Measurements from ENCODE around the gene PDGFA. TPM values are rescaled to one million over a fixed set of nuclear protein-coding genes. Genes with fewer than 3 reads are reported as not detected.
A peak's percentile ranks its signal among the peaks of the same experiment; 100 is the strongest.

PDGFA gene
- total RNA-seq, 2 donors from 2014 or later = 10.0 to 16.0 TPM

DNA sequence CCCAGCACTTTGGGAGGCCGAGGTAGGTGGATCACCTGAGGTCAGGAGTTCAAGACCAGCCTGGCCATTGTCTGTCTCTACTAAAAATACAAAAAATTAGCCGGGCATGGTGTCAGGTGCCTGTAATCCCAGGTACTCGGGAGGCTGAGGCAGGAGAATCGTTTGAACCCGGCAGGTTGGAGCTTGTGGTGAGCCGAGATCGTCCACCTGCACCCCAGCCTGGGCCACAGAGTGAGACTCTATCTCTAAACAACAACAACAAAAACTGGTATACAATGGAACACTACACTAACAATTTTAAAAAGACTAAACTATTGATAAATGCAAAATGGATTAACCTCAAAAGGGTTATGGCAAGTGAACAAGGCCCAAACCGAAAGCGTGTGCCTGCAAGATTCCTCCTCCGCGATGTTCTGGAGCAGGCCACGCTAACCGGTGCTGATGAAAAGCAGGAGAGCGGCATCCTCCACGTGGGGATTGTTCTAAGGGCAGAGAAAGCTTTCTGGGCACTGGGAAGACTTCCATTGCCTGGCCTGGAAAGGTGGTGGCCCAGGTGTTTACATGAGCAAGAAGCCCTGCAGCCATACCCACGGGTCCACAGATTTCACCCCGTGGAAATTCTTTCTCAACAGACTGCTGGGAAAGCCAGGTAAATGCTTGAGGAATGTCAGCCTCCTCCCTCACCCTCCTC lies 53.8 kb downstream of the PDGFA start:
- Mint-ChIP-seq H3K27ac (no peak overlapping the region), H3K9me3 (peaks cover 16 to 17% of the 10 kb centered on the region in 2 donors), H3K27me3 (ENCODE audit: low read depth) (no peaks in the 10 kb centered on the region), H3K4me1 (ENCODE audit: low read depth) (peaks cover 8% of the 10 kb centered on the region), H3K4me3 (no peak overlapping the region), H3K36me3 (ENCODE audit: insufficient read depth in 2 of 2) (peaks cover 2 to 4% of the 10 kb centered on the region in 2 donors)
- ATAC-seq (replicated peaks in 1 of 2) (no peak), DNase-seq (no peak)

DNA sequence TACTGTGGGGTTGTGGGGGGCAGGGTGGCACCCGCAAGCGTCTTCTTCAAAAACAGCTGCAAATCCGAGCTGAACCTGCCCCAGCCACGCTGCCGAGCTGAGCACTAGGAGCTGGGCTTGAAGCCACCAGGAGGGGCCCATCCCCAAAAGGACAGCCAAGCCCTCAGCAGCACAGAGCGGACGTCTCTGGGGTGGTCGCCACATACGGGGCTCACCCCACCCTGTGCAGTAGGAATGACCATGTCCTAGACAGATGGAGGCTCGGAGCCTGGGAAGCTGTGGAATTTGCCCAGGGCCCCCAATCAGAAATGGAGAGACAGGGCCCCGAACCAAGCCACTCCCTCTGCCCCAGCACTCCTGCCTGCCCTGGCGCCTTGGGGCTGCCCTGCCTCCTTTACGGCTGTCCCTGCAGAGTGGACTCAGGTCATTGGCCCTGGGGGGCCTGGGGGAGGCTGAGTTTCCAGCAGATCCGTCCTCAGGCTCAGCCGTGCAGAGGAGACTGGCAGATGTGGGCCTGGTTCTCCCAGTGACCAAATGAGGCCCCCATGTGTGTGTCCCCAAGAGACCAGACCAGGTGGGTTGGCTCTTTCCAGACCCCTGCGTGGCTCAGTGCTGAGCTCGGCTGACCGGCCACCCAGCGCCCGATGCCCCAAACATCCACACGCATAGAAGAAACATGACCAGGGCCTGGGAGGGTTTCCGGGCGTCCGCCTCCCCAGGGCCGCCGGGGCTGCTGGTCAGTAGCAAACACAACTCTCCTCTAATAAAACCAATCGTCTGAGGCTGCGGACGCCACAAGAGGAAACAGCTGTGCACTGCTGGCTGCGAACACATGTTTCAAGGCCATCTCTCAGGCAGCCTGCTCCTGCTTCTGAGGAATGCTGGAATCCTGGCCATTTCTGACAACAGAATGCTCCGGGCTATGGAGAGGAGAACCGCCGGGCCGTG lies 54.9 kb downstream of the PDGFA start:
- ATAC-seq (replicated peaks in 1 of 2) = no peak
- Mint-ChIP-seq H3K4me3 (no peak overlapping the region), H3K27ac (no peak overlapping the region), H3K27me3 (ENCODE audit: low read depth) (no peaks in the 10 kb centered on the region), H3K36me3 (ENCODE audit: insufficient read depth in 2 of 2) (peaks cover 2 to 4% of the 10 kb centered on the region in 2 donors), H3K4me1 (ENCODE audit: low read depth) (peaks cover 8% of the 10 kb centered on the region), H3K9me3 (peaks cover 16 to 17% of the 10 kb centered on the region in 2 donors)
- no peak for DNase-seq

DNA sequence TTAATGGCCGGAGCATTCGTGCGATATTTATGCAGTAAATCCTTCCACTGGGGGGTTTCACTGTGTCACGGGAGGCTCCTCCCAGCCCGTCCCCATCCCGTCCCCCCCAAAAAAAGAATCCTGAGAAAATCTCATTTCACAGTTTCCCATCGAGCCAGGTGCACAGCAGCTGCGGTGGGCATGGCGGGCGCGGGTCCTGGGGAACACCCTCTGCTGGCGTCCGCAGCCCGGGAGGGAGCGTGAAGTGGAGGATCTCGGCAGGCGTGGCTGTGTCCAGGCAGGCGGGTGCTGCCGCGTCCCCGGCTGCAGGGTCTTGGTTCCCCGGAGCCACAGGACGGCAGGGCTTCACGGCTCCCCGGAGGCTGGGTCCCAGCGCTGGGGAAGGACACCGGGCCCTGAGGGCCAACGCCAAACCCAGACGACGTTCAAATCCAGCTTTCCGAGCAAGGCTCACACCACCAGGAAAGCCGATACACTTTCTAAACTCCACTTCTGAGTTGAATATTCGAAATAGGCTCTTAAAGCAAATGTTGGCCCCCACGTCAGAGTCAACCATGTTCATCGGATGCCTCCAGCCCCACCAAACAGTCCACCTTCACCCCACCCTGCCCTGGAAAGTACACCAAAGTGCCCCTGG lies 55.7 kb downstream of the PDGFA start:
- H3K36me3 Mint-ChIP-seq (ENCODE audit: insufficient read depth in 2 of 2) = peaks cover 2 to 4% of the 10 kb centered on the region in 2 donors
- no peak overlapping the region for H3K27ac Mint-ChIP-seq
- ATAC-seq (replicated peaks in 1 of 2) (no peak), DNase-seq (no peak)
- H3K4me1 Mint-ChIP-seq (ENCODE audit: low read depth) = peaks cover 4% of the 10 kb centered on the region
- H3K4me3 Mint-ChIP-seq = no peak overlapping the region
- no peaks in the 10 kb centered on the region for H3K27me3 Mint-ChIP-seq (ENCODE audit: low read depth)
- H3K9me3 Mint-ChIP-seq = peaks cover 16 to 17% of the 10 kb centered on the region in 2 donors

DNA sequence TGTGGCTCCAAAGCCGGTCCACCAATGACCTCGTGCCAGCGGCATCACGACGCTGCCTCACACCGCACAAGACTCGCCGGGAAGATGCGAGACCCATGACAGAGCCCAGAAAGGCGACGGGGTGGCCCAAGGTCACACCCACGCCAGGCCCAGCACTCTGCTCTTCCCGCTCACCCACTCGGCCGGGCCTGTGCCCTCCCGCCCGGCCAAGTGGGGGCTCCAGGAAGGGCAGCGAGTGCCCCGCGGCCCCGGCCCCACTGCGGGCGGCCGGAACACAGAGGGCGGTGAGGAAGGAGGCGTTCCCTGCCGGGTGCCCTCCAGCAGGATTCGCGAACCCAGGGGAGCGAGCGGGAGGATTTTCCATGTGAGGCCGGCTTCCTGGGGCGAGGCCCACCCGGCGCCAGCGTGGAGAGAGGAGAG lies 56.3 kb downstream of the PDGFA start:
- Mint-ChIP-seq H3K9me3 (peaks cover 14% of the 10 kb centered on the region in 2 donors), H3K4me3 (no peak overlapping the region)
- DNase-seq = no peak

DNA sequence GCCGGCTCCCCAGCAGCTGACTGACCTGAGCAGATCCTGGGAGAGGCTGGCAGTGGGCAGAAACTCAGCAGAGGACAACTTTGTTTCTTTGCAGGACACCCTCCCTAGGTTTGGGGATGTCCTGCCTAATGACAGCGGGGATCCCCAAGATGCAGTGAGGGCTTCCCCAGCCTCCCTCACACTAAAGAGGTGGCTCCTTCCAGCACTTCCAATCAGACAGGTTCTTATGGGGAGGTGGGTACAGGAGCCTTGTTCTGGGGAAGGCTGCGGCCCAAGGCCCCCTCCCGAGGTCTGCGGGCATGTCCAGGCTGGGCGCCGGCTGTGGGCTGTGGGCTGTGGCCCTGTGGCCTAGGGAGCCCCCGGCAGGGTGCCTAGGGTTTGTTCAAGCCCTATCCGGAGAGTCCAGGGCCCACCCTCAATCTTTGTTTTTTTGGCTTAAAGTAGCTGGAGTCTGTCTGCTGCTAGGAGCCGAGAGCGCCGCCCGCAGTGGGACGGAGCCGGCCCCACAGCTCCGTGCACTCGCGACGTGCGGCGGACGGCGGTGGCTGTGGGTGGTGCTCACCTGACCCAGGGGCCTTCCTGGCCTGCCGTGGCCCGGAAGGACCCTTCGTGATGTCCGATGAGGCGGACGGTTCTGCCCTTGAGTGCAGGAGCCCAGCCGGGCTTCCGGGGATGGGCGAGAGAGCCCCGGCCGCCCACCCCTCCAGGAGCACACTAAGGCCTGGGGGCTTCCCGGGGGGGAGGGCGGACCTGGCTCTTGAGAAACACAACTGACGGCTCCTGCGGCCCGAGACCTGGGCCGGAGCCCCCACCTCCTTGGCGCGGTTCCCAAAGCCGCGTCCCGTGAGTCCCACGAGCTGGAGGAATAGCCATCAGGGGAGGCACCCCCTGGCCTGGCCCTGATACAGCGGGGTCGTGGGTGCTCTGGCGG lies 57.2 kb downstream of the PDGFA start:
- H3K4me3 Mint-ChIP-seq = no peak overlapping the region
- no peaks in the 10 kb centered on the region for H3K4me1 Mint-ChIP-seq (ENCODE audit: low read depth)
- H3K27me3 Mint-ChIP-seq (ENCODE audit: low read depth) = no peaks in the 10 kb centered on the region

More for the DNA sequence above, 56.3 kb downstream of the PDGFA start:
- Mint-ChIP-seq H3K27ac (no peak overlapping the region), H3K36me3 (ENCODE audit: insufficient read depth in 2 of 2) (peaks cover 0 to 4% of the 10 kb centered on the region in 2 donors), H3K27me3 (ENCODE audit: low read depth) (no peaks in the 10 kb centered on the region), H3K4me1 (ENCODE audit: low read depth) (no peaks in the 10 kb centered on the region)
- ATAC-seq (replicated peaks in 1 of 2) = no peak

DNA sequence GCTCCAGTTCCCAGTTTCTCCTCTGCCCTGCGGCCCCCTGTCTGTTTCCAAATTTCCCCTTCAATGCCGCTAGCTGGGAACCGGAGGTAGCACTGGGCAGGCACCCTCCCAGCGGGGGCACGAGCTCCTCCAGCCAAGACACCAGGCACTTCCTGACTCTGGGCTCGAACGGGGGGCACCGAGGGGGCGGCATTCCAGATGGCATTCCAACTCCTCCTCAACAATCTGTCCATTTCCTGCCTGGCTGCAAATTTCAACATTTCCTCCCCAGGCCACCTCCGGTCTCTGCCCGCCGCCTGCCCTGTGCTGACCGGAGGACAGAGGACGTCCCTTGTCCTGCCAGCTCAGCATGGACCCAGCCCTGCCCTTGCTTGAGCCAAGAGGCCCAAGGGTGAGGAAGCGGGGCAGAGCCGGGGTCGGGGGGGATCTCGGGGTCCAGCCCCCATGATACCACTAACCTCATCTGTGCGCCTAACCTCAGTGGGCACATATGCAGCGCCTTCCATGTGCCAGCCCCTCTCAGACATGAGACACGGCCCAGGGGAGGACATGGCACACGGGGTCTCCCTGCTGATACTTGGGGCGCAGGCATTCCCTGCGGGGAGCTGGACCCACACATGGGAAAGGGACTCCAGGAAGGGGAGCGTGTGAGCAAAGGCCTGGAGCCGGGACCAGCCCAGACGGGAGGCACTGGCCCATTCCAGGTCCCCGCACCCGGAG lies 58.0 kb downstream of the PDGFA start:
- H3K36me3 Mint-ChIP-seq (ENCODE audit: insufficient read depth in 2 of 2) = no peaks in the 10 kb centered on the region
- no peaks in the 10 kb centered on the region for H3K9me3 Mint-ChIP-seq
- H3K4me1 Mint-ChIP-seq (ENCODE audit: low read depth) = no peaks in the 10 kb centered on the region
- no peaks in the 10 kb centered on the region for H3K27me3 Mint-ChIP-seq (ENCODE audit: low read depth)
- no peak overlapping the region for H3K27ac Mint-ChIP-seq
- DNase-seq (no peak), ATAC-seq (replicated peaks in 1 of 2) (no peak)
- no peak overlapping the region for H3K4me3 Mint-ChIP-seq

More for the DNA sequence above, 57.2 kb downstream of the PDGFA start:
- H3K27ac Mint-ChIP-seq = no peak overlapping the region
- no peaks in the 10 kb centered on the region for H3K36me3 Mint-ChIP-seq (ENCODE audit: insufficient read depth in 2 of 2)
- ATAC-seq (replicated peaks in 1 of 2) = no peak
- H3K9me3 Mint-ChIP-seq = peaks cover 4% of the 10 kb centered on the region in 2 donors
- DNase-seq = no peak

DNA sequence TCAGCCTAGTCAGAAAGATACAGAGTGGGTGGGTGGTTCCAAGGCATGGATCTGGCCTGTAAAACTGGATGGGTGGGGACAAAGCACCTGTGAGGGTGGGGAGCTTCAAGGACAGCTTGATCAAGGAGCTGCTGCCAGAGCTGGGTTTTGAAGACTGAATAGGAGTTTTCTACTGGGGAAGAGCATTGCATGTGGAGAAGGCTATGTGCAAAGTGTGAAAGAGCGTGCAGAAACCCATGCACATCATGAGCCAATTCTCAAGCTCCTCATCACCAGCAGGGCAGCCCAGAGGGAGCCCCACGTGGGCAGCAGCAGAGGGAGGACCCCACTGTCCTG lies 58.6 kb downstream of the PDGFA start:
- Mint-ChIP-seq H3K4me3 (no peak overlapping the region), H3K27me3 (ENCODE audit: low read depth) (no peaks in the 10 kb centered on the region), H3K36me3 (ENCODE audit: insufficient read depth in 2 of 2) (no peaks in the 10 kb centered on the region), H3K27ac (no peak overlapping the region), H3K4me1 (ENCODE audit: low read depth) (no peaks in the 10 kb centered on the region), H3K9me3 (no peaks in the 10 kb centered on the region)
- ATAC-seq (replicated peaks in 1 of 2) (no peak), DNase-seq (no peak)

DNA sequence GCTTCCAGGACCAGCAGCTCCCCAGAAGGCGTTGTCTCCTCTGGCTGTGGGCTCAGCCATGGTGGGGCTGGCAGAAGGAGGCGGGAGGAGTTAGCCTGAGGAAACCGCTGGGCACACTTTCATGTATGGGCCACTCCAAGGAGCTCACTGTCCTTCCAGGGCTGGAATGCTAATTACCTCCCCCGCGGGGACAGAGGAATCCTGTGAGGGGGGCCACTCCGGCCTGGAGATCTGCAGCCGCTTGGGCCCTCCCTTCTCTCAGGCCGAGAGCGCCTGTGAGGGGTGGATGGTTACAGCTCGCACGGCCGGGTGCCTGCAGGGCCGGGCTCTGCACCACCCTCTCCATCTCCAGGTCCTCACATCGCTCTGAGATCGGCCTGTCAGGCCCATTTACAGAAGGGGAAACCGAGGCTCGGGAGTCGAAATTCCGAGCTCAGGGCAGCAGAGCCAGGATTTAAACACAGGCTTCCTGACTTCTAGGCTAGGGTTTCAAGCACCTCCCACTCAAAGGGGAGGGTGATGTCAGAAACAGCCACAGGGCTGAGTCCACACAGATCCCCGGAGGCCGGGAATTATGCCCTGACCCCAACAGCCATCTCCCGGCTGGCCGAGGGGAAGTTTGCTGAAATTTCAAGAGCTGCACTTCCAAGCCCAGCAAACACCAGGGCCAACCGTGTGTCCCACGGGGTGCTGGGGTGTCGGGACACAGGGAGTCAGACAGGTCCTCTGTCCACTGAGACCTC lies 59.1 kb downstream of the PDGFA start:
- no peak overlapping the region for H3K27ac Mint-ChIP-seq
- ATAC-seq (replicated peaks in 1 of 2) = no peak
- no peaks in the 10 kb centered on the region for H3K27me3 Mint-ChIP-seq (ENCODE audit: low read depth)

DNA sequence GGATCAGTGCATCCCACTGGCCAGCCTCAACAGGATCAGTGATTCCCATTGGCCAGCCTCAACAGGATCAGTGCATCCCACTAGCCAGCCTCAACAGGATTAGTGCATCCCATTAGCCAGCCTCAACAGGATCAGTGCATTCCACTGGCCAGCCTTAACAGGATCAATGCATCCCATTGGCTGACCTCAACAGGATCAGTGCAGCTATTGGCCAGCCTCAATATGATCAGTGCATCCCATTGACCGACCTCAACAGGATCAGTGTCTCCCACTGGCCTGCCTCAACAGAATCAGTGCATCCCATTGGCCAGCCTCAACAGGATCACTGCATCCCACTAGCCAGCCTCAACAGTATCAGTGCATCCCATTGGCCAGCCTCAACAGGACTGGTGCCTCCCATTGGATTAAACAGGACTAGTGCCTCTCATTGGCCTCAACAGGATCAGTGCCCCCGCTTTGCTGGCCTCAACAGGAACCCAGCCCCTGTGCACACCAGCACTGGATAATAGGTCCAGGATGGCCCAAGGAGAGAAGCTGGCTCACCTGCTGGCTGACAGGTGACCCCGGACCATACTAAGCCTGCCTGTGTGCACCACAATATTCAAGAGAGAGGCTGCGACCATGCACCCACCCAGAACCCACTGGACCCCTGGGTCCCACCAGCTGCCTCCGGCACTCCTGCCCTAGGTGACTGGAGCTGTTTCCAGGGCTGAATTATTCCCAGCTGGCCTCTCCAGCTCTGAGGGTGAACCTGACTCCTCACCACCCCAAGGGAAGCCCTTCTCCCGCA lies 59.9 kb downstream of the PDGFA start:
- Mint-ChIP-seq H3K27me3 (ENCODE audit: low read depth) (no peaks in the 10 kb centered on the region), H3K9me3 (no peaks in the 10 kb centered on the region), H3K36me3 (ENCODE audit: insufficient read depth in 2 of 2) (no peaks in the 10 kb centered on the region), H3K4me1 (ENCODE audit: low read depth) (no peaks in the 10 kb centered on the region), H3K27ac (no peak overlapping the region), H3K4me3 (no peak overlapping the region)
- ATAC-seq (replicated peaks in 1 of 2) (no peak), DNase-seq (no peak)

More for the DNA sequence above, 59.1 kb downstream of the PDGFA start:
- no peaks in the 10 kb centered on the region for H3K9me3 Mint-ChIP-seq
- H3K4me3 Mint-ChIP-seq = no peak overlapping the region
- no peaks in the 10 kb centered on the region for H3K36me3 Mint-ChIP-seq (ENCODE audit: insufficient read depth in 2 of 2)
- no peak for DNase-seq
- no peaks in the 10 kb centered on the region for H3K4me1 Mint-ChIP-seq (ENCODE audit: low read depth)

DNA sequence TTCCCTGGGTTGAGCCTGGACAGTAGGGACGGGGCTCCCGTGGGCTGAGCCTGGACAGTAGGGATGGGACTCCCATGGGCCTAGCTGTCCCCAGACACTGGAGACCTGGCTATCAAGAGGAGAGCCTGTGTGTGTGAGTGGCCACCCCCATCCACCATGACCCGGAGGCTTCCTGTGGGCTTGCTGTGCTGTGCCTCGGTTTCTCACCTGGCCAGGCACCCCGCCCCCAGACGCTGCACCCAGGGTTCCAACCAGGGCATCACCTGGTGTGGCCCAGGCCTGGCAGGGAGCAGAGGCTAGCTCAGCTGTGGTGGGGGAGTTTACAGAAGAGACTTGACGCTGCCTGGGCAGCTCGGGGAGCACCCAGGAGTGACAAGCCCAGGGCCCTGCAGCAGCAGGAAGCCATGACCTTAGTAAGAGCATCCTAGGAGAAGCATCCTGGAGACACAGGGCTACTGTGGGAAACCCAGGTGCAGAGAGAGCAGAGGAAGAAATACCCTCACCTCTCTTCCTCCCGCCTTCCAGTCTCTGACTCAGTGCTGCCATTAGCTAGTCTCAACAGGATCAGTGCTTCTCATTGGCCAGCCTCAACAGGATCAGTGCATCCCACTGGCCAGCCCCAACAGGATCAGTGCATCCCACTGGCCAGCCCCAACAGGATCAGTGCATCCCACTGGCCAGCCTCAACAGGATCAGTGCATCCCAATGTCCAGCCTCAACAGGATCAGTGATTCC lies 61.0 kb downstream of the PDGFA start:
- Mint-ChIP-seq H3K36me3 (ENCODE audit: insufficient read depth in 2 of 2) (no peaks in the 10 kb centered on the region), H3K27ac (no peak overlapping the region), H3K27me3 (ENCODE audit: low read depth) (no peaks in the 10 kb centered on the region), H3K4me3 (no peak overlapping the region), H3K9me3 (no peaks in the 10 kb centered on the region), H3K4me1 (ENCODE audit: low read depth) (no peaks in the 10 kb centered on the region)
- ATAC-seq (replicated peaks in 1 of 2) (peak in 1 of 2 donors; percentile 9), DNase-seq (no peak)

Data from activated T-cell treated with anti-CD3 and anti-CD28 coated beads, Interleukin-2, amount 50 U/mL, for 72 hours (primary cell).